CD4-positive, alpha-beta memory T cell (primary cell): ENCODE results near the gene ZNF385C. TPM values are rescaled to one million over a fixed set of nuclear protein-coding genes. Genes with fewer than 3 reads are reported as not detected.

Experiments used
- CTCF ChIA-PET: fragments of 350-600 bp; sonication (Branson Sonifier 250); formaldehyde crosslinking; loops from one replicate; lab custom pipeline; 2021; ENCODE audit warnings: inconsistent platforms; ENCODE audit not compliant: partially characterized antibody; lab: Charles Lee
- POLR2A ChIA-PET: fragments of 350-600 bp; sonication (Branson Sonifier 250); formaldehyde crosslinking; loops from one replicate; lab custom pipeline; 2021; ENCODE audit not compliant: partially characterized antibody; lab: Charles Lee
- DNase-seq, 5 donors: peaks; one replicate each; pipeline versions ENCODE4 v3.0.0 to v3.0.0-alpha.2; 2020 to 2022; ENCODE audit warnings: mixed read lengths in 1 of 5
- H3K27ac ChIP-seq: one replicate; pipeline ENCODE4 v1.7.0; 2013; ENCODE audit warnings: low read depth, low read length
- H3K27me3 ChIP-seq: 2 replicates; pipeline ENCODE4 v1.7.0; 2013; ENCODE audit warnings: mild to moderate bottlenecking, low read length, moderate library complexity; ENCODE audit not compliant: insufficient read depth
- H3K36me3 ChIP-seq: 2 replicates; pipeline ENCODE4 v1.7.0; 2013; ENCODE audit warnings: mild to moderate bottlenecking, low read length, moderate library complexity; ENCODE audit not compliant: insufficient read depth
- H3K4me1 ChIP-seq: 2 replicates; pipeline ENCODE4 v1.7.0; 2013; ENCODE audit warnings: mild to moderate bottlenecking, low read length, moderate library complexity; ENCODE audit not compliant: insufficient read depth
- H3K4me3 ChIP-seq, 2 donors: one replicate each; pipeline ENCODE4 v1.7.0; 2013; ENCODE audit warnings: low read length in 2 of 2, mild to moderate bottlenecking in 1 of 2
- H3K9me3 ChIP-seq, 2 donors: one replicate each; pipeline ENCODE4 v1.7.0; 2013; ENCODE audit warnings: low read length in 2 of 2, control low read depth in 1 of 2; ENCODE audit not compliant: control insufficient read depth in 1 of 2
- H3K27ac Mint-ChIP-seq, 7 donors: one replicate each; pipeline ENCODE4 v1.8.0; 2020 to 2021; ENCODE audit warnings: mixed read lengths in 7 of 7, mild to moderate bottlenecking in 6 of 7, inconsistent platforms in 3 of 7, moderate library complexity in 3 of 7
- H3K27me3 Mint-ChIP-seq, 2 donors: one replicate each; pipeline ENCODE4 v1.8.0; 2020 to 2021; ENCODE audit warnings: mixed read lengths in 2 of 2
- H3K36me3 Mint-ChIP-seq, 2 donors: one replicate each; pipeline ENCODE4 v1.8.0; 2020 to 2021; ENCODE audit warnings: mixed read lengths in 2 of 2, inconsistent platforms in 1 of 2, mild to moderate bottlenecking in 1 of 2
- H3K4me1 Mint-ChIP-seq, 4 donors: one replicate each; pipeline ENCODE4 v1.8.0; 2020 to 2021; ENCODE audit warnings: mixed read lengths in 4 of 4, mild to moderate bottlenecking in 1 of 4
- H3K4me3 Mint-ChIP-seq, 8 donors: one replicate each; pipeline ENCODE4 v1.8.0; 2020 to 2021; ENCODE audit warnings: mixed read lengths in 8 of 8, mild to moderate bottlenecking in 7 of 8, moderate library complexity in 6 of 8, inconsistent platforms in 3 of 8
- H3K9me3 Mint-ChIP-seq, 8 donors: one replicate each; pipeline ENCODE4 v1.8.0; 2020 to 2021; ENCODE audit warnings: mixed read lengths in 8 of 8, mild to moderate bottlenecking in 5 of 8, inconsistent platforms in 3 of 8, moderate library complexity in 1 of 8
- intact Hi-C: fragments of 100-400 bp; cut with micrococcal nuclease; formaldehyde crosslinking; loops from one replicate; pipeline ENCODE4 v1.15.1; 2023
- polyA plus RNA-seq, 2 donors: library from polyadenylated mRNA; unstranded; fragments of 300-500 nt; fragmentation: Illumina TruSeq; gene quantifications; one replicate each; pipeline ENCODE4 v1.2.3, GENCODE V29; 2021
- total RNA-seq, 2 experiments: library from RNA; stranded (reverse); gene quantifications; one replicate each; pipeline ENCODE4 v1.2.3, GENCODE V29; 2021

ZNF385C gene
- total and polyA plus RNA-seq, 4 experiments from 2014 or later: 0.36 TPM; not detected in 3

DNA sequence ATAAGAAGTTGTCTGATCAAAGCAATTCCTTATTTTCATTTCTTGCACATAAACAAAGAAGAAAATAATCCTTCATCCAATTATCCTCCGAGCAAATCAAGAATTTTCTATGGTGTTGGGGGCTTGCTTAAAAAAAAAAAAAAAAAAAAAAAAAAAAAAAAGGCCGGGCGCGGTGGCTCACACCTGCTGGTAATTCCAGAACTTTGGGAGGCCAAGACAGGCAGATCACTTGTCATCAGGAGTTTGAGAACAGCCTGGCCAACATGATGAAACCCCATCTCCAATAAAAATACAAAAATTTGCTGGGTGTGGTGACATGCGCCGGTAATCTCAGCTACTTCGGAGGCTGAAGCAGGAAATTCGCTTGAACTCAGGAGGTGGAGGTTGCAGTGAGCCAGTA lies 112.4 kb downstream of the ZNF385C start:
- Mint-ChIP-seq H3K27me3 (no peaks in the 10 kb centered on the region), H3K4me1 (no peaks in the 10 kb centered on the region), H3K4me3 (no peak overlapping the region), H3K36me3 (peaks cover 47 to 88% of the 10 kb centered on the region in 2 donors), H3K27ac (peak overlapping the region in 1 of 7 donors; percentile 22), H3K9me3 (peaks cover 0 to 3% (median 0%) of the 10 kb centered on the region in 8 donors)
- no peak for DNase-seq
- no peak overlapping the region for H3K4me3 ChIP-seq
- no peaks in the 10 kb centered on the region for H3K9me3 ChIP-seq
- no peaks in the 10 kb centered on the region for H3K4me1 ChIP-seq
- H3K27me3 ChIP-seq: no peaks in the 10 kb centered on the region
- H3K36me3 ChIP-seq: peaks cover 65% of the 10 kb centered on the region
- intact Hi-C loops: no loop called here
- ChIA-PET POLR2A (no interaction called here), CTCF (interaction anchor here (1.8 kb wide), 1 partner anchor 23 kb away, joined by 5 read pairs; no protein-coding TSS in a partner anchor)
- no peak overlapping the region for H3K27ac ChIP-seq

DNA sequence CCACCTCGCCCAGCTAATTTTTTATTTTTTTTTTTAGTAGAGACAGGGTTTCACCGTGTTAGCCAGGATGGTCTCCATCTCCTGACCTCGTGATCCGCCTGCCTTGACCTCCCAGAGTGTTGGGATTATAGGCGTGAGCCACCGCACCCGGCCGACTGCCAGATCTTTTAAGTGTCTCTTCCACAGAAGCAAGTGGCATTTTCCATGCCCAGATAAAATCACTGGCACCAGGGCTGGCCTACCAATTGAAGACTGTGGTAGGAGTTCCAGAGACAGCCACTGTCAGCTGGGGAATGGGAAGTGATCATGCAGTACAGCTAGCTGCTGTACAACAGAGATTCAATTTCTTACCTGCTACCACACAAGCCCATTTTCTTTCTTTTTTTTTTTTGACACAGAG lies 113.8 kb downstream of the ZNF385C start:
- DNase-seq: no peak
- ChIA-PET POLR2A (no interaction called here), CTCF (no interaction called here)
- Mint-ChIP-seq H3K4me3 (no peak overlapping the region), H3K27me3 (no peaks in the 10 kb centered on the region), H3K36me3 (peaks cover 48 to 84% of the 10 kb centered on the region in 2 donors), H3K27ac (no peak overlapping the region), H3K4me1 (no peaks in the 10 kb centered on the region), H3K9me3 (peaks cover 0 to 3% (median 0%) of the 10 kb centered on the region in 8 donors)
- Histone ChIP-seq H3K27ac (no peak overlapping the region), H3K4me3 (no peak overlapping the region), H3K27me3 (no peaks in the 10 kb centered on the region), H3K36me3 (peaks cover 60% of the 10 kb centered on the region), H3K4me1 (no peaks in the 10 kb centered on the region), H3K9me3 (no peaks in the 10 kb centered on the region)
- intact Hi-C loops: no loop called here

DNA sequence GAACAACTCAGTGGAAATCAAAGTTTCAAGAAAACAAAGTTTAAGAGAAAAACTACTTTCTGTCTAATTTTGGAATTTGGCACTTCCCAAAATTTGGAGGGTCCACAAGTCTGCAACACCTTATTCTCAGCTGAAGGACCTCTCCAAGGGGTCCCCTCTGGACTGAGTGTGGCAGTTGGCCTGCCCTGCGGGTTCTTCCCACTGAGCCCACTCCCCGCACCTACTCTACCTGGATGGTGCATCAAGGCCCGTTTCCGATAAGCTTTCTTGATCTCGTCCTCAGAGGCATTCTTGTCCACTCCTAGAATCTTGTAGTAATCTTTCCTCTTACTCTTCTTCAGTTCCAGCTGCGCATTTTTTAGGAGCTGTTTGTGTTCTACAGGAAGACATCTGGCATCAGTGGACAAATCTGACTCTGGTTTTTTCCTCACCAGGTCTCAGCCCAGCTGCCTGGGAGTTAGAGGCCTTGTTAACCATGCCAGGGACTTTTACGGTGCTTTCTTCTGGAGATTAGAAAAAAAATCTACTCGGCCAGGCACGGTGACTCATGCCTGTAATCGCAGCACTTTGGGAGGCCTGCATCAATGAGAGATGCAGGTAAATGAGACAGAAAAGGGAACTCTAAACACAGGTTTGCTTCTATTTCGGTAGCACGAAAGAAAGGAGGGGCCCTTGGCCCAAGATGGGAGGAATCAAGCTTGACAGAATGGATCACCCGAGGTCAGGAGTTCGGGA lies 116.1 kb downstream of the ZNF385C start:
- H3K36me3 Mint-ChIP-seq: peaks cover 44 to 77% of the 10 kb centered on the region in 2 donors
- no peak overlapping the region for H3K27ac ChIP-seq
- no peak for DNase-seq
- H3K36me3 ChIP-seq: peaks cover 49% of the 10 kb centered on the region
- ChIA-PET CTCF (interaction anchor here (1.4 kb wide), 1 partner anchor 18 kb away, joined by 3 read pairs; no protein-coding TSS in a partner anchor), POLR2A (interaction anchor here (1.6 kb wide), 1 partner anchor 16 kb away, joined by 6 read pairs; the partner anchor contains the start of gene CNP)
- no peaks in the 10 kb centered on the region for H3K9me3 ChIP-seq
- H3K27me3 ChIP-seq: no peaks in the 10 kb centered on the region
- peaks cover 0 to 3% (median 0%) of the 10 kb centered on the region in 8 donors for H3K9me3 Mint-ChIP-seq
- intact Hi-C loops: no loop called here
- no peaks in the 10 kb centered on the region for H3K27me3 Mint-ChIP-seq
- no peak overlapping the region for H3K4me3 ChIP-seq
- peaks cover 0 to 5% (median 2%) of the 10 kb centered on the region in 4 donors for H3K4me1 Mint-ChIP-seq
- H3K4me3 Mint-ChIP-seq: no peak overlapping the region
- no peaks in the 10 kb centered on the region for H3K4me1 ChIP-seq
- peak overlapping the region in 5 of 7 donors; percentile 29 to 80 (median 53) for H3K27ac Mint-ChIP-seq

DNA sequence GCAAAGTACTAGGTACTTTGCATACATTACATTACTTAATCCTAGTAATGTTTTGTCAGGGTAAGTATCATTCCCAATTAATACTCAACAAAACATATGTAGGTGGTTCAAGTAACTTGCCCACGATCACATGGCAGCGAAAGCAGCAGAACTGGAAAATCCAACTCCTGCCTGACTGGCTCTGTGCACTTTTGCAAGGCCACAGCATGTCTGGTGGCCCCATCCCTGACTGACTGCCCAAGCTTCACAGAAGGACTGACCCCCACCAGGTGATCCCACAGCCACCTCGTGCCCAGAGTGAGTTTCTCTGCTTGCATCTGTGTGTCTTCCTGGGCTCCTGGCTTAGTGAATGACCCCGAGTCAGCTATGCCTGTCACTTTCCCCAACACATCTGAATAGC lies 120.3 kb downstream of the ZNF385C start:
- Mint-ChIP-seq H3K9me3 (no peaks in the 10 kb centered on the region), H3K4me1 (peaks cover 0 to 10% (median 4%) of the 10 kb centered on the region in 4 donors), H3K27ac (peak overlapping the region in 2 of 7 donors; percentile 13 to 42), H3K27me3 (no peaks in the 10 kb centered on the region), H3K36me3 (peaks cover 39 to 77% of the 10 kb centered on the region in 2 donors), H3K4me3 (no peak overlapping the region)
- POLR2A ChIA-PET: no interaction called here
- no peak overlapping the region for H3K27ac ChIP-seq
- no peak overlapping the region for H3K4me3 ChIP-seq
- no peaks in the 10 kb centered on the region for H3K27me3 ChIP-seq
- H3K9me3 ChIP-seq: no peaks in the 10 kb centered on the region
- CTCF ChIA-PET: no interaction called here
- intact Hi-C loops: no loop called here
- peaks cover 65% of the 10 kb centered on the region for H3K36me3 ChIP-seq
- no peaks in the 10 kb centered on the region for H3K4me1 ChIP-seq
- DNase-seq: no peak

DNA sequence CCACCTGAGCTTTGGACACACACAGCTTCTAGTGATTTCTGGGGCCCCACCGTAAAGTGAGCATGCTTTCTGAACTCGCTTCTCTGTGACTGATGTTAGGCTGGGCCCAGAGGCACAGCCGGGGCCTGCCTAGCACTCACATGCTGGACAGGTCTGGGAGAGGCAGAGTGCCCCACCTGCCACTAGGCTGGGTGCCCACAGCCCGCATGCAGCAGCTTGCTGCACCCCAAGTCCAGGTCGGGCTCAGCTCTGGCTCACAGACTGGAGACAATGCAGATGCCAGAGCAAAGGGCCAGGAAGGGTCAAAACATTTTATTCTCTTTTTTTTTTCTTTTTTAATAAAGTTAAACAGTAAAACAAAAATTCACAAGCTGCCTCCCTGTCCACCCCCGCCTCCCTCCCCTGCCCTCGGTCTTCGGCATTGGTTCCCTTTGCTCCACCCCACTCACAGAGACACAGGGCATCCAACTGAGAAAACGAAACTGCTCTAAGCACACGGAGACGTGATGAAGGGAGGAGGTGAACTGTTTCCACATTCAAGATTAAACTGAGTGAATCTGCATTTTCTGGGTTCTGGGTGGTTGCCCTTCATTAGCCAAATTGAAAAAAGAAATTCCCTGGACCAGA lies 122.0 kb downstream of the ZNF385C start:
- CTCF ChIA-PET: interaction anchor here (1.0 to 1.2 kb wide), 2 partner anchors 13 to 145 kb away, joined by 3 to 6 read pairs; no protein-coding TSS in a partner anchor
- peak overlapping the region in 6 of 7 donors; percentile 48 to 85 (median 68) for H3K27ac Mint-ChIP-seq

More for the DNA sequence above, 122.0 kb downstream of the ZNF385C start:
- peaks cover 34 to 72% of the 10 kb centered on the region in 2 donors for H3K36me3 Mint-ChIP-seq
- H3K27me3 Mint-ChIP-seq: no peaks in the 10 kb centered on the region
- Histone ChIP-seq H3K9me3 (no peaks in the 10 kb centered on the region), H3K4me3 (no peak overlapping the region), H3K27me3 (no peaks in the 10 kb centered on the region), H3K27ac (no peak overlapping the region), H3K36me3 (peaks cover 60% of the 10 kb centered on the region), H3K4me1 (no peaks in the 10 kb centered on the region)
- no peak for DNase-seq
- POLR2A ChIA-PET: interaction anchor here (1.1 kb wide), 1 partner anchor 10 kb away, joined by 7 read pairs; the partner anchor contains the start of gene CNP
- H3K9me3 Mint-ChIP-seq: no peaks in the 10 kb centered on the region
- intact Hi-C loops: no loop called here
- H3K4me1 Mint-ChIP-seq: peaks cover 7 to 18% (median 8%) of the 10 kb centered on the region in 4 donors
- H3K4me3 Mint-ChIP-seq: peak overlapping the region in 1 of 8 donors; percentile 26

Other genes with a start within 250 kb of the ZNF385C start
- gene KLHL11, start 233.1 kb downstream of the ZNF385C start, total RNA-seq: 10 to 100 TPM; 20.6 to 20.8 TPM
- gene KLHL11, start 233.1 kb downstream of the ZNF385C start, polyA plus RNA-seq: 1 to 10 TPM; 1.0 to 7.6 TPM
- 10 to 100 TPM; 84.4 to 88.5 TPM for gene ACLY, start 179.5 kb downstream of the ZNF385C start, total RNA-seq
- gene ACLY, start 179.5 kb downstream of the ZNF385C start, polyA plus RNA-seq: 10 to 100 TPM; 58.7 to 72.1 TPM
- gene ODAD4, start 167.9 kb downstream of the ZNF385C start, total RNA-seq: under 1 TPM in 1 of 2 experiments, not detected in 1; 0.20 TPM
- under 1 TPM in 1 of 2 donors, not detected in 1; 0.11 TPM for gene ODAD4, start 167.9 kb downstream of the ZNF385C start, polyA plus RNA-seq
- 10 to 100 TPM; 31.0 to 36.9 TPM for gene CNP, start 131.7 kb downstream of the ZNF385C start, total RNA-seq
- 10 to 100 TPM; 23.6 to 35.7 TPM for gene CNP, start 131.7 kb downstream of the ZNF385C start, polyA plus RNA-seq
- 100 to 1,000 TPM; 106 to 112 TPM for gene DNAJC7, start 81.0 kb downstream of the ZNF385C start, total RNA-seq
- gene DNAJC7, start 81.0 kb downstream of the ZNF385C start, polyA plus RNA-seq: 10 to 100 TPM; 45.2 to 67.2 TPM
- 10 to 100 TPM; 19.7 TPM for gene NKIRAS2, start 78.4 kb downstream of the ZNF385C start, total RNA-seq
- 10 to 100 TPM; 22.0 to 28.8 TPM for gene NKIRAS2, start 78.4 kb downstream of the ZNF385C start, polyA plus RNA-seq
- under 1 TPM; 0.76 to 0.97 TPM for gene C17orf113, start 47.9 kb downstream of the ZNF385C start, total RNA-seq
- gene C17orf113, start 47.9 kb downstream of the ZNF385C start, polyA plus RNA-seq: under 1 TPM; 0.39 to 0.53 TPM
- gene DHX58, start 14.2 kb upstream of the ZNF385C start, total RNA-seq: 10 to 100 TPM; 41.8 to 43.3 TPM
- gene DHX58, start 14.2 kb upstream of the ZNF385C start, polyA plus RNA-seq: 10 to 100 TPM; 11.9 to 19.3 TPM
- 10 to 100 TPM; 38.5 to 39.9 TPM for gene KAT2A, start 22.9 kb upstream of the ZNF385C start, total RNA-seq
- gene KAT2A, start 22.9 kb upstream of the ZNF385C start, polyA plus RNA-seq: 1 to 10 TPM; 5.9 to 7.3 TPM
- not detected for gene HSPB9, start 24.3 kb upstream of the ZNF385C start, total RNA-seq
- gene HSPB9, start 24.3 kb upstream of the ZNF385C start, polyA plus RNA-seq: not detected
- gene RAB5C, start 56.5 kb upstream of the ZNF385C start, total RNA-seq: 10 to 100 TPM; 77.7 to 80.6 TPM
- gene RAB5C, start 56.5 kb upstream of the ZNF385C start, polyA plus RNA-seq: 10 to 100 TPM; 63.4 to 73.1 TPM
- under 1 TPM; 0.09 to 0.11 TPM for gene KCNH4, start 82.7 kb upstream of the ZNF385C start, total RNA-seq
- gene KCNH4, start 82.7 kb upstream of the ZNF385C start, polyA plus RNA-seq: not detected
- not detected for gene HCRT, start 87.0 kb upstream of the ZNF385C start, total RNA-seq
- not detected for gene HCRT, start 87.0 kb upstream of the ZNF385C start, polyA plus RNA-seq
- gene GHDC, start 96.0 kb upstream of the ZNF385C start, total RNA-seq: 10 to 100 TPM; 23.9 to 25.3 TPM
- gene GHDC, start 96.0 kb upstream of the ZNF385C start, polyA plus RNA-seq: 10 to 100 TPM; 12.9 to 17.9 TPM
- gene STAT5B, start 177.9 kb upstream of the ZNF385C start, total RNA-seq: 100 to 1,000 TPM; 244 to 261 TPM
- 100 to 1,000 TPM in 1 of 2 donors, 10 to 100 TPM in 1; 91.3 to 146 TPM for gene STAT5B, start 177.9 kb upstream of the ZNF385C start, polyA plus RNA-seq
- gene STAT5A, start 190.0 kb upstream of the ZNF385C start, total RNA-seq: 100 to 1,000 TPM; 130 to 133 TPM
- 10 to 100 TPM; 66.7 to 94.6 TPM for gene STAT5A, start 190.0 kb upstream of the ZNF385C start, polyA plus RNA-seq